KG1 (cell line): ENCODE results near the gene ATP6V1B1.
A peak's percentile ranks its signal among the peaks of the same experiment; 100 is the strongest.

Experiments
- DNase-seq: peaks from one replicate; lab custom pipeline; 2025; lab: John Stamatoyannopoulos, UW

The ATP6V1B1 gene

DNA sequence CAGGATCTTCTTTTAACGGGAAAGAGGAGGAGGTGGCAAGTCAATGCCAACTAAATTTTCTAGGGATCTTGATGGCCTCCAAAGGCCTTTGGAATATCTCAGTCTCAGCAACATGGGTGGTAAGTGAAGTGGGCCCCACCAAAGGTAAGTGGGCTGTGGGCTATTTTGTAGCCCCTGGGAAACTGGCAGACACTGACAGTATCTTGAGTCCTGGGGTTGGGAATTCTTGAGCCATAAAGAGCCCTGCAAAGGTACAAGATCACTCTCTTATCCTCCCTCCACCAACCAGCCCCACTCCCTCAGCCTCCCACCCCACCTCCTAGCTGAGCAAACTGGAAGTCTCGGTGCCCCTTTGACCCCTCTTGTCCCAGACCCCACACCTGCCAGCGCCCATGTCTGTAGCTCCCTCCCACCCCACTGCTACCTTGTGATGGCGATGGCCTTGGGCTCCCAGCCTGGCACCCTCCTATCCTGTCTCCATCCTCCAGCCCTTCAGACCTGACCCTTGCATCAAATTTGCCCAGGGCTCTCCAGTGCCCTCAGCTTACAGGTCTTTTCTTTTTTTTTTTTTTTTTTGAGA, 8.5 kb downstream of the ATP6V1B1 start:
- DNase-seq: no peak

DNA sequence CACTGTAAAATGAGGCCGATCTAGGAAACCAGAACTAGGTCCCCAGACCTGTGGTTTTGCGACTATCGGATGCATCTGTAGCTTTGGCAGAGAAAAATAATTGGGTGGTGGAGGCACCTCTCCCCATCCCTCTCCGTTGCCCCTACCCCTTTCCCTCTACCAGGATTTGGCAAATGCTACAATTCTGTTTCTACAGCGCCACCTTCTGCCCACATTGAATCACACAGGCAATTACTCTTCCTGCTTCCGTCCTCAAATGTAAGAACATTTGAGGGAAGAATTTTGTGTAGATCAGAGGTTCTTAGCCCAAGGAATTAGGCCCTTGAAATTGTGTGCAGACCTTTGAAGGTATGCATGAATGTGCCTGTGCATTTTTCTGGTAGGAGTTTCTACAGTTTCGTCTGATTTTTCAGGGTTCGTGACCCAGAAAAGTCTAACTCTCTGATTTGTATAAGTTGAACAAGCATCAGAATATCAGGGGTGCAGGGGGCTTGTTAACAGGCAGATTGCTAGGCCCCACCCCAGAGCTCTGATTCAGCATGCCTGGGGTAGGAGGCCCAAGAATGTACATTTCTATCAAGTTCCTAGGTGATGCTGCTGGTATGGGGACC, 11.2 kb downstream of the ATP6V1B1 start:
- peak; percentile 15 for DNase-seq

DNA sequence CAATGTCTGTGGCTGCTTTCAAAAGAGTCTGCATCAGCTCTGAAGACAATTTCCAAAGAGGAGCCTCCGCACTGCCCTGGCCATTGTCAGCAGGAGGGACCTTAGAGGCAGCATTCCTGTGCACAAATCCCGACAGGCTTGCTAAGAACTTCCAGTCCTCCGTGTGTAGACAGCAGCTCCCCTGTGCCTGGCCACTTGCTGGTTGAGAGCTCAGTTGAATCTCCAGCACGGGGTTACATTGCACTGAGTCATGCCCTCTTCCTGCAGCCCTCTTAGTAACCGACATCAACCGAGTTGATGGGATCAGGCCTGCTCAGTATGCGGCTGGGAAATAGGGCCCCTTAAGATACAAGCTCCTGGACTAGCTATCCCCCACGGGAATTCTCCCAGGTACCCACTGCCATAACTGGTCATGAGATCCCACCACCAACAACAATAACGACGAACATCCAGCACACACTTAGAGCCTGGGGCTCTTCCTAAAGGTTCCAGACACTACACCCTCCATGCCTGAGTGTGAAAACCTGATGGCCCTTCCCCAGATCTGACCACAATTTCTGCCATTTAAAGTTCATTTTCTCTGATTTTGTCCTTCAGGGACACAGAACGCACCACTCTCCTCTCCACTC, 12.0 kb downstream of the ATP6V1B1 start:
- DNase-seq: no peak

DNA sequence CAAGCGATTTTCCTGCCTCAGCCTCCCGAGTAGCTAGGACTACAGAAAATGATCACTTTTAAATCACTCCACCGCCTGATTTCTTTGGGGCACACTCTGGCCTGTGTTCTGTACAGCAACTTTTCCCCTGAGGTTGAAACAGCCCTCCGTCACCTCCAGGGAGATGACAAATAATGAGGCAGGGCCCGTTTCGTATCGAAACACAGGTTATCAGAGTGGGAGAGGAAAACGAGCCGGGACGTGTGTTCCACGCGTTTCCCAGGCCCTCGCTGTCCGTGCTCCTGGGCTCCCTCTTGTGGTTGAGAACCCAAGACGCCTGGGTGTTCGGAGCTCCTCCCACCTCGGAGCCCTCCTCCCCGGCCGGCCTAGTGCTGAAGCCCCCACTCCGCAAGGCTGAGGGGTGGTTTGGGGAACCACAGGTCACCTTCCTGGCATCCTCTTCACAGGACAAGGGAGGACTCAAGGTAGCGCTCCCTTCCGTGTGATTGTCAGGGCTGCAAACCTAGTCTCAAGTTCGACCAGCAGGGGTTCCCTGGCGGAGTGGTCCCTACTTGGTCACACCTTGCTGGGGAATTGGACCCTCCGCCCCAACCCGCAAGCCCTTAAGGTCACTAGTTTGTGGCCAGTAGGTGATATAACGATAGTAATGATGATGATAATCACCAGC, 12.8 kb downstream of the ATP6V1B1 start:
- peak; percentile 21 for DNase-seq

DNA sequence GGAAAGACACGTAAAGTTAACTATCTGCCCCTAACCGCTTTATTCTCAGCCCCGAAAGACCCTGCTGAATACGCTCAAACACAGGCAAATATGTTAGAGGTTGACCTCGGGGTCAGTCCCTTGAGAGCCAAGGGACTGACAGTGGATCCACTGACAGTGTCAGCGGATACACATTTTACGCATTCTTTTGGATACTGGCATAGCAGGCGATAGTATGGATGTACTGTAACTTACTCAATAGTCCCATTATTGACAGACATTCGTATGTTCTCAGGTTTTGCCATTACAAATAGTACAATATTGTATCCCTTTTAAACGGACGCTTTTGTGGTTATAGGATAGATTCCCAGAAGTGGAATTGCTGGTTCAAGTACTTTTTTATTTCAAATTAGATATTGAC, 13.4 kb downstream of the ATP6V1B1 start:
- no peak for DNase-seq

DNA sequence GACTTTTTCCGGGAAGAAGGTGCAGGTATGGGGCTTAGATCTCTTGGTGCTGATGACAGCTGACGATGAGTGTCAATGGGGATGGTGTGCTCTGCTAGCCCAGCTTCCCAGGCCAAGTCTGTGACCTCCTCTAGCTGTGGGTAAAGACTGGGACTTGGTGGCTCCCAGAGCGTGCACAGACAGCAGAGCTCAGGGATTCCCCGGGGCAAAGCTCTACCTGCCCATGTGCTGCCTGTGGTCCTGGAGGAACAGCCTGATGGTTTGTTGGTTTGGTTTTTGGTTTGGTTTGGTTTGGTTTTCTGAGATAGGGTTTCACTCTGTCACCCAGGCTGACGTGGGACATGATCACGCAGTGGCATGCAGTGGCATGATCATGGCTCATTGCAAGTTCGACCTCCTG, 19.2 kb downstream of the ATP6V1B1 start:
- DNase-seq: no peak

DNA sequence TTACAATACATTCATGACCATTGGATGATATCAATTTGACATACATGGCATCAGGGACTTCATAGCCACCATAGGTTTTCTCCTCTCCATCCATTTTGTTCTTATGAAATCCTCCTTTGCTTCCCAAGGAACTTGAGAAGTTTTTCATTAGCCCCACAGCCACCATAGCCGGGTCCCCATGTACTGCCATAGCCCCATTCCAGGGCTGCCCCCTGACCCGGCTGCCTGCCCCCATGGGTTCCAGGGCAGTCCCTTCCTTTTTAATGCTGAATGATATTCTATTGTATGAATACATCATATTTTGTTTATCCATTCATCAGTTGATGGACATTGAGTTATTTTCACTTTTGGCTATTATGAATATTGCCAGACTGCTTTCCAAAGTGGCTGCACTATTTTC, 20.4 kb downstream of the ATP6V1B1 start:
- DNase-seq: no peak

DNA sequence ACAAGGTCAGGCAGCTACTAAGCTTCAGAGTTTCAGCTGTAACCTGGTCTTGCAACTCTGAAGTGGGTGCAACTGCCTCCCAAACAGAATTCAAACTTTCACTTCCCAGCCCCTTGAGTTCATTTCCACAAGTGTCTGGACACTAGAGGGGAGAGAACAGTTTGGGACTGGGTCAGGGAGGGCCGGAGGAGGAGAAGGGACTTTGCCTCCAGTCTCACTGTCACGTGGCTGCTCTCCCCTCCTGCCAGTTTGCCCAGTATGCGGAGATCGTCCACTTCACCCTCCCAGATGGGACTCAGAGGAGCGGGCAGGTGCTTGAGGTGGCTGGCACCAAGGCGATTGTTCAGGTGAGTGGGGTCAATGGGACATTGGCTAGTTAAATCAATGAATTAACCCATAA, 22.1 kb downstream of the ATP6V1B1 start:
- DNase-seq: no peak

DNA sequence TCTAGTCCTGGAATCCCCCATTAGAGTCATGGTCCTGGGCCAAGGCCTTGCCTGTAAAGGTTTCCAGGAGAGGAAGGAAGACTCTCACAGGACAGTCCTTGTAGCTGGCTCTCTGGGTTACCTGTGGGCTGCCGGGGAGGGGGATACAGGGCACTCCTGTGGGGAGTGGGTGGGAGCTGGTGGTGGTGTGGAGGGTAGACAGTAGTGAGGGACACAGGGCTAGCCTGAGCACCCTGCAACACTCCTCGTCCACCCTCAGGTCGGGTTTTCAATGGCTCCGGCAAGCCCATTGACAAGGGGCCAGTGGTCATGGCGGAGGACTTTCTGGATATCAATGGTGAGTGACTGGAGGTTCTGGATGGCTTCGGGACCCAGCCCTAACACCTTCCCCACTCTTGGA, 23.1 kb downstream of the ATP6V1B1 start:
- DNase-seq: no peak

DNA sequence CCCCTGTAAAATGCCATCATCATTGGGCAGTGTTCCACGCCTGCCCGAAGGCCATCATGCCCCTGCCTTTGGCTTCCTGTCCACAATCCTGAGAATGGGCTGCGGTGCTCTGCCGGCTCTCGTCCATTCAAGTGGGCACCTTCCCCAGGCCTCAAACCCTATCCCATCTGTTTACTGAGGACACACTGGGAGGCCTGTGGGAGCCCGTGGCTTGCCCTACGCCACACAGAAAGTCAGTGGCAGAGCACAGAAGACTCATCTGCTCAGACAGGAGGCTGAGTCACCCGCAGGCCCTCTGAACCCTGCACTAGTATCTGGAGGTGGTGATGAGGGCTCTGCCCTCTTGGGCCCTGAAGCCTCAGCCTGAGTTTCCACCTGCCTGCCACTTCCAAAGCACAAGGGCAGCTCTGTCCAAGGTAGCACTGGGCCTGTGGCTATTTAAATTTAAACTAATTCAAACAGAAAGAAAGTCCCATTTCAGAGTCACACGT, 23.6 kb downstream of the ATP6V1B1 start:
- no peak for DNase-seq

DNA sequence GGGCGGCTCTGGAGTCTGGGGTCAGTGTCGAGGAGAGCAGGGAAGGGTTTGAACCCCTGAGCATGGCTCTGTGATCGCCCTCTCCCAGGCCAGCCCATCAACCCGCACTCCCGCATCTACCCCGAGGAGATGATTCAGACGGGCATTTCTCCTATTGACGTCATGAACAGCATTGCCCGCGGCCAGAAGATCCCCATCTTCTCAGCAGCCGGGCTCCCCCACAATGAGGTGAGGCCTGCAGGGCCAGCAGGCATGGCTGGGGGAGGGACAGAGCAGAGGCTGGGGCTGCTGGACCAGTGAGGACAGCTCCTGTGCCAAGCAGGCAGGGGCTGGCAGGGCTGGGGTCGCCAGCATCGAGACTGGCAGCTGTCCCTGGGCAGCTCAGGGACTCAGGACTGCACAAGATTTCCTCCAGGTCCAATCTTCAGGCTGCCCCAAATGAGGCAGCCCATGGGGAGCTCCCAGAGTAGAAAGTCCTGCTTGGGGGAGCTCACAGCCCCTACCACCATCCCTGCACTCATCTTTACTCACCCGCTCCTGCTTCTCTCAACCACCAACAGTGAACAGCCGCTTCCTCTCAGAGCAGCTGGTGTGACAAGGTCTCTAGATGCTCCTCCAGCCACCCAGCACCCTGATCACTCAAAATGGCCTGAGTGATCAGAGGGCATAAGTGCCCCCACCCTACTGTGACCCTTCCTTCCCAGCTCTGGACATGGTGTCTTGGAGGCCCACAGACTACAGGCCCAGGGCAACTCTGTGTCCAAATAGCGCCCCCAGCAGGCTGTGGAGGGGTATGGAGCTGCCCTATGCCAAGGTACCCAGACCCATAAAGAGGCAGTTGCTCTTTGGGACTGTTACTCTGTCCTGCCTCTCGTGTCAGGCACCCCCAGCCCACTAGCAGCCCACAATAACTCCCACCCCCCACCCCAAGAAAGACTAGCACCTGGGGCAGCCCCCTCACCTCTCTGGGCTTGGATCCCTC, 24.4 kb downstream of the ATP6V1B1 start:
- no peak for DNase-seq

DNA sequence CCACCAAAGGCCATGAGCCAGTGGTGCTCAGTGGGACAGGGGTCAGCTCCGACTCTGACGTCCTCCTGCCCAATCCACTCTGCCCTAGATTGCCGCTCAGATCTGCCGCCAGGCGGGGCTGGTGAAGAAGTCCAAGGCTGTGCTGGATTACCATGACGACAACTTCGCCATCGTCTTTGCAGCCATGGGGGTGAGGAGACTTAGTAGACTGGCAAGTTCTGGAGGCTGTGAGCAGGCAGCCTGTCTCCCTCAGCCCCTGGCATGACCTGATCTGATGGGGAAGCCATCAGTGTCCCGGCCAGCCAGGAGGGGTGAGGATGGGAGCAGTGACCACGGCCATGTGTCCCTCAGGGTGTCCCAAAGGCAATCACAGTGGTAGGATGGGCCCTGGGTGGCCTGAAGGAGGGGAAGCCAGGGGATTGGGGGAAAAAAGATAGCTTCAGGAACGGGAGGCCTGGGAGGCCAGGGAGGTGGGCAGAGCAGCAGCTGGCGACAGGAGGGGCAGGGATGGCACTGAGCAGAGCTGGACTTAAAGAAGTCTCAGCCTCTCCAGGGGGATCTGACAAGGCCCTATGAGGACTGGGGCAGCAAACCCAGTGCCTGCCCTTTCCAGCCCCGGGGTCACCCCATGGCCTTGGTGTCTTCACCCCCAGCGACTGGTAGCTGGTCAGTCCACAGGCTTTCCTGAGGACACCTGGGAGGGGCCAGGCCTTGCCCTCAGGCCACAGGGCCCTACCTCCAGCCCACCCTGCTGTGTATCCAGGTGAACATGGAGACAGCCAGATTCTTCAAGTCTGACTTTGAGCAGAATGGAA, 25.3 kb downstream of the ATP6V1B1 start:
- DNase-seq: no peak

DNA sequence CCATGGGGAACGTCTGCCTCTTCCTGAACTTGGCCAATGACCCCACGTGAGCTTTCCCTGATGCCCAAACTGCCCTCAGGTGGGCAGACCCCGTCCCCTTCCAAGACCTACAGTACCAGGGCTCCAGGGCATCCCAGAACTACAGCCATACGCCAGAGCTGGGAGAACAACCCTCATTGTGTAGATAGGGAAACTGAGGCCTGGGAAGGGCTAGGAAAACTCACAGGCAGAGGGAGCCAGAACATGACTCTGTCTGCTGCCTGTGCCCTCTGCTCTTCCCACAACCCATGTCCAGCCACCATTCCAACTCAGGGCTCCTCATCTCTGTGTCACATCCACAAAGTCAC, 25.9 kb downstream of the ATP6V1B1 start:
- no peak for DNase-seq

DNA sequence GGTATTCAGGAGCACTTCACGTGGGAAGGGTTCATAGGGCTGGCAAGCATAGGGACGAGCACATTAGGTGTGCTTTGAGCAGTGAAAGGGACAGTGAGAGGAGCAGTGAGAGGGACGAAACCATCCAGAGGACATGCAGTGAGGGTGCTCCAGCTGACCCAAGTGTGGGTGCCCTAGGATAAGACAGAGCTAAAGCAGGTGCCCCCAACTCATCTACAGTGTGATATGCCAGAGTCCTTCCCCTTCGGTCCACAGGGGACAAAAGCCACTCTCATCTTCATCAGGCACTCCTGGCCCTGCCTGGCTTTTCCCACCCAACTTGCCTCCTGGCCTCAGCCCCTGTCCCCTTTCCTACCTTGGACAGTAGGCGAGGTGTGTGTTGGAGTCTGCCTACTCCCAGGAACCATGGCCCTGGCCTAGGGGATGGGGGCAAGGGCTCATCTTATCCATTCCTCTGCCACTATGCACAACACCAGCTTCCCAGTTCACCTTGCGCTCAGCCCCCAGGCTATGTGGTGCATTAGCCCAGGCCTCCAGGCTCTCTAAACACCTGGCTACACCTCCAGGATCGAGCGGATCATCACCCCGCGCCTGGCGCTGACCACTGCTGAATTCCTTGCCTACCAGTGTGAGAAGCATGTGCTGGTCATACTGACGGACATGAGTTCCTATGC, 26.6 kb downstream of the ATP6V1B1 start:
- no peak for DNase-seq

DNA sequence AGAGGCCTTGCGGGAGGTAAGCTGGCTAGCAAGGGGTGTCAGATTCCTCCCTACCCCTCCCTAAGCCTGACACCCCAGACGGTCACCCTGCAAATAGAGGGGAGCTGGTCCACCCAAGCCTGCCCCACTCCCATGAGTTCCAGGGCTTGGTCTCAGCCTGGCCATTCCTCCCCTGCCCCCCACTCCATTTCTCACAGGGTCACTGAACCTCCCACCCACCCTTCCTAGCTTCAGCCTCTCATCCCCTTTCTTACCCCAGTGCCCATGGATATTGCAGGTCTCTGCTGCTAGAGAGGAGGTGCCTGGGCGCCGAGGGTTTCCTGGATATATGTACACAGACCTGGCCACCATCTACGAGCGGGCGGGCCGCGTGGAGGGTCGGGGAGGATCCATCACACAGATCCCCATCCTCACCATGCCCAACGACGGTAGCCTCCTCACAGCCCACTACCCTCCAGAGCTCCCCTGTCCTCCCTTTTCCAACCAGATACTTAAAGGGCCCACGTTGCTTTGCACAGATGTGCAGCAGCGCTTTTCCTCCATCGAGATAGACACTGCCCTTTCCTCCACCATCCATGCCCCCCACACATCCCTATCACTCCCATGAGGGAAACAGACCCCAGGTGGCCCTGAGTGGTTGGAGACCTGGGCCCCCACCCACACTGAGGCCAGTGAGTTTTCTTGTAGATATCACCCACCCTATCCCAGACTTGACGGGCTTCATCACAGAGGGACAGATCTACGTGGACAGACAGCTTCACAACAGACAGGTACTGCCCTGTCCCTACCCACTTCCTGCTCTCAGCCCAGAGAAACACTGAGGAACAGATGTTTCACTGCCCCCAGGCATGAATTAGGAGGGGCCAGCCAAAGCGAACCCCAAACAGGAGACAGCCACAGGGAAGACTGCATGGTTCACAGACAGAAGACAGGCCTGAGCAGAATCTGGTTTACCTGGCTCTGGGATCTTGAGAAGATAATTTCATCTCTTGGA, 27.5 kb downstream of the ATP6V1B1 start:
- DNase-seq: no peak

DNA sequence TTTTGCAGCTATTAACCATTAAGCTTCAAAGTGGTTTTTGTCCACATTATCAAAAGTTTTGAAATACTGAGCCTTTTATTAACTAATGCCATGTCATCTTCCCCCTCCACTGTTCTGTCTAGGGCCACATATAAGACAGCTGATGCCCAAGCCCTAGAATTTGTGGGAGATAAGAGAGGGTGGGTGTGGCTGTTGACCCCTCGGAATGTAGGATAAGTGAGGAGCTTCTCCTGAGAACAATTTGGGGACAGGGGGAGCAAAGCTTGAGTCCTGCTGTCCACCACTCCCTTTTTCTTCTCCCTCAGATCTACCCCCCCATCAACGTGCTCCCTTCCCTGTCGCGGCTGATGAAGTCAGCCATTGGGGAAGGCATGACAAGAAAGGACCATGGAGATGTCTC, 28.4 kb downstream of the ATP6V1B1 start:
- no peak for DNase-seq

DNA sequence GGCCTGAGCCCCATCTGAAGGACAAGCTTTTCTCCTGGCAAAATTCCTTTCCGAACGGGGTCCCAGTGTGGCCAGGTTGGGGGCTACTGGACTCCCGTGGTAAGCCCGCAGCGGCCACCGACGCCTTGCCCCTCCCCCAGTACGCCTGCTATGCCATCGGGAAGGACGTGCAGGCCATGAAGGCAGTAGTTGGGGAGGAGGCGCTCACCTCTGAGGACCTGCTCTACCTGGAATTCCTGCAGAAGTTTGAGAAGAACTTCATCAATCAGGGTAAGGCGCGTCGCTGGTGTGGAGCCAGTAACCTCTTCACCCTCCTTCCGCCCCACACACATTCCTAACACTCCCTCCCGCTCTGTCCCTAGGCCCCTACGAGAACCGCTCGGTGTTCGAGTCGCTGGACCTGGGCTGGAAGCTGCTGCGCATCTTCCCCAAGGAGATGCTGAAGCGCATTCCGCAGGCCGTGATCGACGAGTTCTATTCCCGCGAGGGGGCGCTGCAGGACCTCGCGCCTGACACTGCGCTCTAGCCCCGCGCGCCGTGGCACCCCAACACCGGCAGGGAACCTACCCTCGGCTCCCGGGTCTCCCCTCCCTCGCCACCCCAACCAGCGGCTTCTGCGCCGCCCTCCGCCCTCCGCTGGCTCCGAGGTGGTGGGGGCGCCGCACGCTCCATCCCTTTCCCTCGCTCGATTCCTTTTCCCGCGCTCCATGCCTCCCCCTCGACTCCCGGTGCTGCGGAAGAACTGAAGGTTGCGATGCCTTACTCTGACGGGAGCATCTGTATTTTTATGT, 29.1 kb downstream of the ATP6V1B1 start:
- peak; percentile 11 for DNase-seq

DNA sequence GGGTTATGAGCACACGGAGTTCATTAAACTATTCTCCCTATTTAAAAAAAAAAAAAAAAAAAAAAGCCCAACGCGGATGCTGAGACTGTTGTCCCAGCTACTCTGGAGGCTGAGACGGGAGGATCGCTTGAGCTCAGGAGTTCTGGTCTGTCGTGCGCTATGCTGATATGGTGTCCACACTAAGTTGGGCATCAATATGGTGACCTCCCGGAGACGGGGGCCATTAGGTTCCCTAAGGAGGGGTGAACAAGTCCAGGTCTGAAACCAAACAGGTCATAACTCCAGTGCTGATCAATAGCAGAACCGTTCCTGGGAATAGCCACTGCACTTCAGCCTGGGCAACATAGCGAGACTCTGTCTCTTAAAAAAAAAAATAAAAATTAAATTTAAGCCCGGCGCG, 29.8 kb downstream of the ATP6V1B1 start:
- DNase-seq: no peak

DNA sequence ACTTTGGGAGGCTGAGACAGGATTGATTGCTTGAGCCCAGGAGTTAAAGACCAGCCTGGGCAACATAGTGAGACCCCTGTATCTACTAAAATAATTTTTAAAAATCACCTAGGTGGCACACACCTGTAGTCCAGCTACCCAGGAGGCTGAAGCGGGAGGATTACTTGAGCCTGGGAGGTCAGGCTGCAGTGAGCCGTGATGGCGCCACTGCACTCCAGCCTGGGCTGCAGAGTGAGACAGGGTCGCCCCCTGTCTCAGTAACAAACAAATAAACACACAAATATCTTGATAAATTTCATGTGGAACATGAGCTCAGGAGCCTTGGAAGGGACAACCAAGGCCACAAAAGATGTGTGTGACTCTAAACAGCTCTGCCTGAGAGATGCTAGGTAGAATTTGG, 31.0 kb downstream of the ATP6V1B1 start:
- DNase-seq: no peak
